Measurements from ENCODE around the gene MIPOL1.
"Not testable (repeated sequence)": the region's sequence is repeated elsewhere in the genome, so short reads cannot be mapped to it uniquely, and the experiment has no call there.

MIPOL1 gene

DNA sequence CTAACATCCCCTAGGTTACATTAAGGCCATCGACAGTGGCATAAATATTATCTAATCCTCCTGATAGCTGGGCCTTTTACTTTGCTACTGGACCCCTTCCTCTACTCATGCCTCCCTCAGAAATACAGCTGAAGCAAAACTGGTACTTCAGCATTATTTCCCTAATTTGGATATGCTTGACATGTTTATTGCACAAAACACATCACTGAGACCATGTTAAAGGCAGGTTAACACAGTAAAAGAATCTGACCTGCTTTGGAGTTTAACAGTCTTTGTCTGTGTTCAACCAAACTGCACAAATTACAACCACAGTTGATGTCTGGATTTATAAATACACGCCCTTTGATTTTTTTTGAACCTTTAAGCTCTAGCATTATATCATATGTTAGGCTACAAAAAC lies 240.7 kb downstream of the MIPOL1 start:
- Mint-ChIP-seq H3K36me3 (ENCODE audit: low read depth) (no peaks in the 10 kb centered on the region), H3K4me1 (ENCODE audit: low read depth) (no peaks in the 10 kb centered on the region), H3K9me3 (peaks cover 31% of the 10 kb centered on the region), H3K27me3 (ENCODE audit: low read depth) (no peaks in the 10 kb centered on the region), H3K27ac (no peak overlapping the region), H3K4me3 (no peak overlapping the region)

DNA sequence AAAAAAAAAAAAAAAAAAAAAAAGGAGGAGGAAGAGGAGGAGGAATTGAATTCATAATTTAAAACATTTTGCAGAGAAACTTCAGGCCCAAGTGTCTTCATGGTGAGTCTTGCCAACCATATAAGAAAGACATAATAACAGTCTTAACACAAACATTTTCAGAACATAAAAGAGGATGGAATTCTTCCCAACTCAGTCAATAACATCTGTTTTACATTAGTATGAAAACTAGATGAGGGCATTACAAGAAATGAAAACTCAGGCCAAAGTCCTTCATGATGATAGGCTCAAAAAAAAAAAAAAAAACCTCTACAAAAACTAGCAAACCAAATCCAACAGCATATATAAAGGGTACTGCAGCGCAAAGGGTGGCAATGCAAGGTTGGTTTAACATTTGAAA lies 245.7 kb downstream of the MIPOL1 start:
- Mint-ChIP-seq H3K36me3 (ENCODE audit: low read depth) (no peaks in the 10 kb centered on the region), H3K27ac (no peak overlapping the region), H3K9me3 (peaks cover 16% of the 10 kb centered on the region), H3K4me3 (no peak overlapping the region), H3K27me3 (ENCODE audit: low read depth) (no peaks in the 10 kb centered on the region), H3K4me1 (ENCODE audit: low read depth) (no peaks in the 10 kb centered on the region)

DNA sequence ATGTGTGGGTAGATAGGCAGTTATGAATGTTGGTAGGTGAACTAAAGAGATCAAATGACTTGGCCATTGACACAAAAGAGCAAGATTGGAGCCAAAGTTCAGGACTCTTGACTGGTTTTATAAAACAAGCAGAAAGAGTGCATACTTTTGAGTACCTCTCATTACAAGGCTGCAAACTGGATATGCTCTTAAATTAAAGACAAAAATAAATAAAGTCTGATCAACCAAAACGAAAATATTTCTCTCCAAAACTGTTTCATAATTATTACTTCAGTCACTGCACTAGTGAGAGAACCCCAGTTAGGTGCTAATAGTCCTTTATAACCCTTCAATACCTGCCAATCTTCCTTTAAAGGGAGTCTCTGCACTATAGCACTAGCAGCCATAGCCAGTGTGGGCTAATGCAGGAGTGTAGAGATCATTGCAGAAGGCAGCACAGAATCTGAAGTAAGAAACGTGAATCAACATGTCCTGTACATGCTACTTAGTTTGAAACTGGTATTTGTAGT lies 250.2 kb downstream of the MIPOL1 start:
- H3K9me3 Mint-ChIP-seq, result peaks cover 7% of the 10 kb centered on the region
- no peaks in the 10 kb centered on the region for H3K27me3 Mint-ChIP-seq (ENCODE audit: low read depth)
- H3K4me3 Mint-ChIP-seq, result no peak overlapping the region
- no peak overlapping the region for H3K27ac Mint-ChIP-seq
- H3K36me3 Mint-ChIP-seq (ENCODE audit: low read depth), result no peaks in the 10 kb centered on the region
- no peaks in the 10 kb centered on the region for H3K4me1 Mint-ChIP-seq (ENCODE audit: low read depth)

DNA sequence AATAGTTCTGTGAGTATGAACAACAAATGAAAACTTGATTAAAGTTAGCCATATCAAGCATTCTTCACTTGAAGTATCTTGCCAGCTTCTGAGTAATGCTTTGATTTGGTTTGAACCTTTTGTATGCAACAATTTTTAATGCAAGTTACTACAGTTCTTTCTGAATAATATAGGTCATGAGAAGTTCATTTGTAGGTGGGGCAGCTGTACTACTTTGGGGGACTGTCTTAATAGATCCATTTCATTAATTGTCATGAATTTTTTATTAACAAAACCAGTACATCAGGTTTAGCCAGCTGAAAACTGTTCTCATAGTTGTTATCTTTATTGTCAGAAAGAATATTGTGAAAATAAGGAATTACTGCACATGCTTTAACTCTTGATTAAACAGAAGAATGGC lies 254.6 kb downstream of the MIPOL1 start:
- no peaks in the 10 kb centered on the region for H3K4me1 Mint-ChIP-seq (ENCODE audit: low read depth)
- peaks cover 17% of the 10 kb centered on the region for H3K9me3 Mint-ChIP-seq
- no peaks in the 10 kb centered on the region for H3K36me3 Mint-ChIP-seq (ENCODE audit: low read depth)
- H3K27ac Mint-ChIP-seq, result no peak overlapping the region
- no peaks in the 10 kb centered on the region for H3K27me3 Mint-ChIP-seq (ENCODE audit: low read depth)
- no peak overlapping the region for H3K4me3 Mint-ChIP-seq

DNA sequence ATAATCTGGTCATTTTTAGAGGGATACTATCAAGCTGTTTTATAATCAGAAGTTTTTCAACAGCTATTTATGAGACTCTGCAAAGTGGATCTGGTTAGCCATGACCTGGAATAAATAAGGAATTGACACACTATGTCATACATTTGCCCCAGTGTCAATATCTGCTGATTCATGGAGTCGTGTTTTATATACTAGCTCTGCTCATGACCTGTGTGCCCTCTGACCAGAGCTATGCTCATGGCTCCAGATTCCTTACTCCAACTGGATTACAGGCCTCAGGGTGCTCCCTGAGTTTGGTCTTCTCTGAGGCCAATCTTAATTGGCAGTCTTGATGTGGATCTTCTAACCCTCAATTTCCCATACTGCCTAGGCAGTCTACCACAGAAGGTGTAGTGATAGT lies 256.2 kb downstream of the MIPOL1 start:
- no peaks in the 10 kb centered on the region for H3K36me3 Mint-ChIP-seq (ENCODE audit: low read depth)
- no peak overlapping the region for H3K27ac Mint-ChIP-seq
- H3K27me3 Mint-ChIP-seq (ENCODE audit: low read depth), result no peaks in the 10 kb centered on the region
- H3K4me3 Mint-ChIP-seq, result no peak overlapping the region
- peaks cover 20% of the 10 kb centered on the region for H3K9me3 Mint-ChIP-seq
- no peaks in the 10 kb centered on the region for H3K4me1 Mint-ChIP-seq (ENCODE audit: low read depth)

DNA sequence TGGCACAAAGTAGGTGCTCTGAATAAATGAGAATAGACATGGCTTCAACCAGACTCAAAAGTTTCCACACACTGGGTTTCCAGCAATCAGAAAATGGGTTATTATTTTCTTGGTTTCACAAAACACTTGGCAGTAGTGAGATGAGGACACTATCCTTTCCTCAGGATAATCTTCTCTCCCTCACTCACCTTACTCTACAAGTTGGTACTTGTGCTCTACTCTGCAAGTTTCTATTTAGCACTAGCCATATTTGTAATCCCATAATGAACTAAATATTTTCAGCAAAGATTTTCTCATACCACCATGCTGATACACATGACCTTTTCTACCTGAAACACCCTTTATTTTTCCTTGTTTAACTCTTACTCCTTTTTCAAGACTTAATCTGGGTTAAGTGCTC lies 259.6 kb downstream of the MIPOL1 start:
- Mint-ChIP-seq H3K36me3 (ENCODE audit: low read depth) (no peaks in the 10 kb centered on the region), H3K27ac (no peak overlapping the region), H3K4me1 (ENCODE audit: low read depth) (no peaks in the 10 kb centered on the region), H3K9me3 (peaks cover 29% of the 10 kb centered on the region), H3K27me3 (ENCODE audit: low read depth) (no peaks in the 10 kb centered on the region), H3K4me3 (no peak overlapping the region)

DNA sequence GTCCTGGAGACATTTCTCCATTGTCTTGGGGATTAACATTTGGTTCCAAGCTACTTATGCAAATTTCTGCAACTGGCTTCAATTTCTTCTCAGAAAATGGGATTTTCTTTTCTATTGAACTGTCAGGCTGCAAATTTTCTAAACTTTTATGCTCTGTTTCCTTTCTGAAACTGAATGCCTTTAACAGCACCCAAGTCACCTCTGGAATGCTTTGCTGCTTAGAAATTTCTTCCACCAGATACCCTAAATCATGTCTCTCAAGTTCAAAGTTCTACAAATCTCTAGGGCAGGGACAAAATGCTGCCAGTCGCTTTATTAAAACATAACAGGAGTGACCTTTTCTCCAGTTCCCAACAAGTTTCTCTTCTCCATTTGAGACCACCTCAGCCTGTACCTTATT lies 264.7 kb downstream of the MIPOL1 start:
- peaks cover 33% of the 10 kb centered on the region for H3K9me3 Mint-ChIP-seq
- not testable (repeated sequence) for H3K36me3 Mint-ChIP-seq (ENCODE audit: low read depth); H3K4me3 Mint-ChIP-seq; H3K27me3 Mint-ChIP-seq (ENCODE audit: low read depth); H3K4me1 Mint-ChIP-seq (ENCODE audit: low read depth); H3K27ac Mint-ChIP-seq

DNA sequence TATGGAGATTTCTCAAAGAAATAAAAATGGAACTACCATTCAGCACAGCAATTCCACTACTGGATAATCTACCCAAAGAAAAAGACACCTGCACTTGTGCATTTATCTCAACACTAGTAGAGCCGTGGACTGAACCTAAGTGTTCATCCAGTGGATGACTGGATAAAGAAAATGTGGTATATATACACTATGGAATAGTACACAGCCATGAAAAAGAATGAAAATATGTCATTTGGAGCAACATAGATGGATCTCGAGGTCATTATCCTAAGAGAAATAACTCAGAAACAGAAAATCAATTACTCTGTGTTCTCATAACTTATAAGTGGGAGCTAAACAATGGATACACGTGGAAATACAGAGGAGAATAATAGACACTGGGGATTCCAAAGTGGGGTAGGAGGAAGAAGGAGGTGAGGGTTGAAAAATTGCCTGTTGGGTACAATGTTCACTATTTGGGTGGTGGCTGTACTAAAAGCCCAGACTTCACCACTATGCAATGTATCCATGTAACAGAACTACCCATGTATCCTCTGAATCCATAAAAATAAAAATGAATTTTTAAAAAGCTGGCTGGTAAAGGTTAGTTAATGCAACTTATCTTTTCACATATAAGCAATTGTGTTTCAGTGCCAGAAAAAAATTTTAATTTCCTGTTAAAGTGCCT lies 266.6 kb downstream of the MIPOL1 start:
- Mint-ChIP-seq H3K4me1 (ENCODE audit: low read depth) (no peaks in the 10 kb centered on the region), H3K9me3 (peaks cover 27% of the 10 kb centered on the region), H3K4me3 (no peak overlapping the region), H3K36me3 (ENCODE audit: low read depth) (no peaks in the 10 kb centered on the region), H3K27me3 (ENCODE audit: low read depth) (no peaks in the 10 kb centered on the region), H3K27ac (no peak overlapping the region)

DNA sequence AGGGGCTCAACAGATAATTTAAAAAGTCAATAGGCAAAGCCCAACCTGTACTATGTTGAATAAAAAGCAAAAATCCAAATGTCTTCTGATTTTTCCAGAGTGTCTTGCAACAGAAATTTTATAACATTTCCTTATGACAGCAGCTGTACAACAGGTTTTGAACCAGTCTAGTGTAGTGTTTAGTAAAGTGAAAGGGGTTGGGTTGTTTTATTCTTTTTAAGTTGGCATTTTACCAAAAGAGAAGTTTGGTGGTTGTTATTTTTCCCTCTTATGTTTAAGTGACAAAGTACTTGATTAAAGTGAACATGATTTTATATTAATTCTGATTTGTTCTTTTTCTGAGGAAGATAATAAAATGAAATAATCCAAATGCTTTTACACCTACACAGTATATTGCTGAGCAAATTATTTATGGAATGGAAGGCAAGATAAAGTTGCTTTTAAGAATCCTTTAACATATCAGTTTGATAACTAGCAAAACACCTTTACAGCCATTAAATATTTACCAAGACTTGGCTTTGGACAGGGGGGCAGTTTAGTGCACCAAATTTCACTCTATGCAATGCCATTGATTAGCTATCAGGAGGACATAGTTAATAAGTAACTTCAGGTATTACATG lies 268.4 kb downstream of the MIPOL1 start:
- peaks cover 19% of the 10 kb centered on the region for H3K9me3 Mint-ChIP-seq
- no peaks in the 10 kb centered on the region for H3K27me3 Mint-ChIP-seq (ENCODE audit: low read depth)
- no peak overlapping the region for H3K4me3 Mint-ChIP-seq
- H3K27ac Mint-ChIP-seq, result no peak overlapping the region
- no peaks in the 10 kb centered on the region for H3K36me3 Mint-ChIP-seq (ENCODE audit: low read depth)
- no peaks in the 10 kb centered on the region for H3K4me1 Mint-ChIP-seq (ENCODE audit: low read depth)

DNA sequence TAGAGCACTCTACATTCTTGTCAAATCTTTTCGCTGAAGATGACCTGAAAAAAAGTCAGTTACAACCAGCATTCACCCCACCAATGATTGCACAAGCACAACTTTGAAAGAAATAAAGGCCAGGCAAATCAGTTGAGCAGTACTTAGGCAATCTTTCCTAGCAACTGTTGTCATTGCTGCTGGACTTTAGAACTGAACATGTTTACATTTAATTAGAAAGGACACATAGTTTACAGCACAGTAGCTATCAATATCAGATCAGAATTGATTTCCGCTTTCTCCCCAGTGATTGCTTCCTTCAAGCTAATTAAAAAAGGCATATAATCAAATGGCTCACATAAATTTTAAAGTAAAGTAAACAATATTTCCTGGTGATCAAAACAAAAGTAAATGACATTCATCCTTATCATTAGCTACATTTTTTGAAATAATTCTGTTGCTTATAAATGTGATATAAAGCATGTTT lies 268.9 kb downstream of the MIPOL1 start:
- Mint-ChIP-seq H3K4me1 (ENCODE audit: low read depth) (no peaks in the 10 kb centered on the region), H3K36me3 (ENCODE audit: low read depth) (no peaks in the 10 kb centered on the region), H3K9me3 (peaks cover 17% of the 10 kb centered on the region), H3K27ac (no peak overlapping the region), H3K27me3 (ENCODE audit: low read depth) (no peaks in the 10 kb centered on the region), H3K4me3 (no peak overlapping the region)

DNA sequence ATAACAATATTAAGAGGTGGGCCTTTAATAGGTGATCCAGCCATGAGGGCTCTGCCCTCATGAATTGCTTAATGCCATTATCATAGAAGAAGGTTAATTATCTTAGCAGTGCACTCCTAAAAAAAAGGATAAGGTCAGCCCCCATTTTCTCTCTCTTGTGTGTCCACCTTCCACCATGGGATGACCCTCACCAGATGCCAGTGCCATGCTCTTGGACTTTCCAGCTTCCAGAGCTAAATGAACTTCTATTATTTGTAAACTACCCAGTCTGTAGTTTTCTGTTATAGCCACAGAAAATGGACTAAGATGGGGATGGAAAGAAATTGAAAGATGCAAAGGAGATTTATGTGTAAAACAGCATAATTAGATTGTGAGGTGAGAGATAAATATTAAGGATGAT lies 271.9 kb downstream of the MIPOL1 start:
- no peak overlapping the region for H3K4me3 Mint-ChIP-seq
- no peaks in the 10 kb centered on the region for H3K36me3 Mint-ChIP-seq (ENCODE audit: low read depth)
- H3K9me3 Mint-ChIP-seq, result peaks cover 9% of the 10 kb centered on the region
- no peak overlapping the region for H3K27ac Mint-ChIP-seq
- no peaks in the 10 kb centered on the region for H3K4me1 Mint-ChIP-seq (ENCODE audit: low read depth)
- H3K27me3 Mint-ChIP-seq (ENCODE audit: low read depth), result no peaks in the 10 kb centered on the region

DNA sequence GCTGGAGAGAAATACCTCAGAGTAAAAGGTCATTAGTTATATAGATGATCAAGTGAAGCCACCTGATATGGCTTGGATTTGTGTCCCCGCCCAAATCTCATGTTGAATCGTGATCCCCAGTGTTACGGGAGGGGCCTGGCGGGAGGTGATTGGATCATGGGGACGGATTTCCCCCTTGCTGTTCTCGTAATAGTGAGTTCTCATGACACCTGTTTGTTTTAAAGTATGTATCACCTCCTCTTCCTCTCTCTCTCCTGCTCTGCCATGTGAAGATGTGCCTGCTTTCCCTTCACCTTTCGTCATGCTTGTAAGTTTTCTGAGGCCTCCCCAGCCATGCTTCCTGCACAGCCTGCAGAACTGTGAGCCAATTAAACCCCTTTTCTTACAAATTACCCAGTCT lies 272.5 kb downstream of the MIPOL1 start:
- H3K4me1 Mint-ChIP-seq (ENCODE audit: low read depth), result no peaks in the 10 kb centered on the region
- H3K27ac Mint-ChIP-seq, result no peak overlapping the region
- H3K27me3 Mint-ChIP-seq (ENCODE audit: low read depth), result no peaks in the 10 kb centered on the region

DNA sequence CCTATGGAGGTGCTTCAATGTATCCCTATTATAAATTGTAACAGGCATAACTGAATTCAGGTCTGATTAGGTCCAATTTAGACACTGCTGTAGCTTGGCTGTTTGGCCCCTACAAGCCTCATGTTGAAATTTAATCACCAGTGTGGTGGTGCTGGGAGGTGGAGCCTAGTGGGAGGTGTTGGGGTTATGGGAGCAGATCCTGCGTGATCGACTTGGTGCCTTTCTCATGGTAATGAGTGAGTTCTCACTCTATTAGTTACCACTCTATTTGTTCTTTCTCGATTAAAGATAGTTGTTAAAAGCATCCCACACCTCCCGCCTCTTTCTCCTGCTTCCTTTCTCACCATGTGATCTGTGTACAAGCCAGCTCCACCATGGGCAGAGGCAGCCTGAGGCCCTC lies 275.2 kb downstream of the MIPOL1 start:
- Mint-ChIP-seq H3K9me3 (peaks cover 20% of the 10 kb centered on the region), H3K4me3 (no peak overlapping the region), H3K27me3 (ENCODE audit: low read depth) (no peaks in the 10 kb centered on the region), H3K4me1 (ENCODE audit: low read depth) (no peaks in the 10 kb centered on the region), H3K36me3 (ENCODE audit: low read depth) (no peaks in the 10 kb centered on the region), H3K27ac (no peak overlapping the region)

More for the DNA sequence above, 272.5 kb downstream of the MIPOL1 start:
- H3K4me3 Mint-ChIP-seq, result no peak overlapping the region
- H3K9me3 Mint-ChIP-seq, result peaks cover 11% of the 10 kb centered on the region
- H3K36me3 Mint-ChIP-seq (ENCODE audit: low read depth), result no peaks in the 10 kb centered on the region

DNA sequence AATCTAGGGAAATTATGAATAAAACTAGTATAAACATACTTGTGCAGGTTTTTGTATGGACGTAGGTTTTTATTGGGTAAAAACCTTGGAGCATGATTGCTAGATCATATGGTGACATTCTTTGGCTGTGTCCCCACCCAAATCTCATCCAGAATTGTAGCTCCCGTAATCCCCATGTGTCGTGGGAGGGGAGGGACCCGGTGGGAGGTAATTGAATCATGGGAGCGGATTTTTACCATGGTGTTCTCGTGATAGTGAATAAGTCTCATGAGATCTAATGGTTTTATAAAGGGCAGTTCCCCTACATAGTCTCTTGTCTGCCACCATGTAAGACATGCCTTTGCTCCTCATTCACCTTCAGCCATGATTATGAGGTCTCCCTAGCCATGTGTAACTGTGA lies 276.5 kb downstream of the MIPOL1 start:
- Mint-ChIP-seq H3K27me3 (ENCODE audit: low read depth) (no peaks in the 10 kb centered on the region), H3K36me3 (ENCODE audit: low read depth) (no peaks in the 10 kb centered on the region), H3K4me1 (ENCODE audit: low read depth) (no peaks in the 10 kb centered on the region), H3K27ac (no peak overlapping the region), H3K9me3 (peaks cover 29% of the 10 kb centered on the region), H3K4me3 (no peak overlapping the region)

DNA sequence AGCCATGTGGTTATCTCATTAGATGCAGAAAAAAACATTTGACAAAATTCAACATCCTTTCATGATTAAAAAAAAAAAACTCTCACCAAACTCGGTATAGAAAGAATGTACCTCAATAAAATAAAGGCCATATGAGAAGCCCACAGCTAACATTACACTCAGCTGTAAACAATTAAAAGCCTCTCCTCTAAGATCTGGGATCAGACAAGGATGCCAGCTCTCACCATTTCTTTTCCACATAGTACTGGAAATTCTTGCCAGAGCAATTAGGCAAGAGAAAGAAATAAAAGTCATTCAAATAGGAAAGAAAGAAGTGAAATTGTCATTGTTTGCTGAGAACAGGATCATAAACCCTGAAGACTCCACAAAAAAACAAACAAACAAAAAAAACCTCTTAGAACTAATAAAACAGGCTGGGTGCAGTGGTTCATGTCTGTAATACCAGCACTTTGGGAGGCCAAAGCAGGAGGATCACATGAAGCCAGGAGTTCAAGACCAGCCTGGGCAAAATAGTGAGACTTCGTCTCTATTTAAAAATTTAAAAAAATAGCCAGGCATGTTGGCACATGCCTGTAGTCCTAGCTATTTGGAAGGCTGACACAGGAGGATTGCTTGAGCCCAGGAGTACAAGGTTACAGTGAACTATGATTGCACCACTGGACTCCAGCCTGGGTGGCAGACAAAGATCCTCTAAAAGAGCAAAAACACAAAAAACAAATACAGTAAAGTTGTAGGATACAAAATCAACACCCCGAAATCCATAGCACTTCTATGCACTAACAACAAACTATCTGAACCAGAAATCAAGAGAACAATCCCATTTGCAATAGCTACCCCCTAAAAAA lies 282.9 kb downstream of the MIPOL1 start:
- Mint-ChIP-seq H3K36me3 (ENCODE audit: low read depth) (no peaks in the 10 kb centered on the region), H3K9me3 (peaks cover 46% of the 10 kb centered on the region), H3K27me3 (ENCODE audit: low read depth) (no peaks in the 10 kb centered on the region)

More for the DNA sequence above, 282.9 kb downstream of the MIPOL1 start:
- Mint-ChIP-seq H3K4me3 (no peak overlapping the region), H3K27ac (no peak overlapping the region), H3K4me1 (ENCODE audit: low read depth) (no peaks in the 10 kb centered on the region)
